ENCODE results near the gene DNAI4. TPM values are rescaled to one million over a fixed set of nuclear protein-coding genes. Genes with fewer than 3 reads are reported as not detected.
"Not testable (repeated sequence)": the region's sequence is repeated elsewhere in the genome, so short reads cannot be mapped to it uniquely, and the experiment has no call there.

Gene DNAI4
- total and polyA plus RNA-seq, 2 donors (not counting 1 experiment from before 2014, with no cell fraction given), result 2.0 to 12.1 TPM

GRCh38 chr1:66788231-66788939, 136.3 kb downstream of the DNAI4 start:
- H3K27me3 ChIP-seq (ENCODE audit: control insufficient read depth, insufficient read depth, low read length), result no peaks in the 10 kb centered on the region
- H4K20me1 ChIP-seq (ENCODE audit: control insufficient read depth, extremely low read depth, insufficient read depth, low read length), result no peaks in the 10 kb centered on the region
- no peak overlapping the region for H2AFZ ChIP-seq (ENCODE audit: low read length)
- no peak overlapping the region for H3K4me2 ChIP-seq (ENCODE audit: extremely low read depth, insufficient read depth, low read length)
- TF ChIP-seq CTCF (conservative IDR thresholded peaks at IDR 0.05 in 1 of 2, IDR thresholded peaks at IDR 0.05 in 1 of 2; ENCODE audit: low read depth in 1 of 2, low read length in 2 of 2) (no peak), EZH2 (IDR thresholded peaks at IDR 0.05; ENCODE audit: low read length, missing control alignments) (no peak)
- no peak overlapping the region for H3K27ac ChIP-seq (ENCODE audit: insufficient read depth, low read length)
- DNase-seq (ENCODE audit: low read depth in 2 of 2), result no peak
- no peak overlapping the region for H3K4me3 ChIP-seq (replicated peaks in 1 of 4; ENCODE audit: control extremely low read depth in 1 of 4, insufficient read depth in 1 of 4, low read depth in 3 of 4, low read length in 4 of 4)
- no peak overlapping the region for H3K9ac ChIP-seq (ENCODE audit: insufficient read depth, low read length)
- H3K4me1 ChIP-seq (ENCODE audit: control insufficient read depth, extremely low read depth, insufficient read depth, low read length), result no peaks in the 10 kb centered on the region
- H3K9me3 ChIP-seq (ENCODE audit: control insufficient read depth, insufficient read depth, low read depth, low read length), result no peaks in the 10 kb centered on the region
- no peaks in the 10 kb centered on the region for H3K36me3 ChIP-seq (ENCODE audit: control insufficient read depth, insufficient read depth, low read length)
- H3K79me2 ChIP-seq (ENCODE audit: control insufficient read depth, insufficient read depth, low read length), result no peaks in the 10 kb centered on the region

GRCh38 chr1:66787641-66788040, 137.0 kb downstream of the DNAI4 start:
- Histone ChIP-seq H4K20me1 (ENCODE audit: control insufficient read depth, extremely low read depth, insufficient read depth, low read length) (no peaks in the 10 kb centered on the region), H3K27me3 (ENCODE audit: control insufficient read depth, insufficient read depth, low read length) (no peaks in the 10 kb centered on the region), H3K4me2 (ENCODE audit: extremely low read depth, insufficient read depth, low read length) (no peak overlapping the region), H3K36me3 (ENCODE audit: control insufficient read depth, insufficient read depth, low read length) (no peaks in the 10 kb centered on the region), H3K9me3 (ENCODE audit: control insufficient read depth, insufficient read depth, low read depth, low read length) (no peaks in the 10 kb centered on the region), H3K4me1 (ENCODE audit: control insufficient read depth, extremely low read depth, insufficient read depth, low read length) (no peaks in the 10 kb centered on the region), H3K9ac (ENCODE audit: insufficient read depth, low read length) (no peak overlapping the region), H3K27ac (ENCODE audit: insufficient read depth, low read length) (no peak overlapping the region), H2AFZ (ENCODE audit: low read length) (no peak overlapping the region), H3K79me2 (ENCODE audit: control insufficient read depth, insufficient read depth, low read length) (no peaks in the 10 kb centered on the region), H3K4me3 (replicated peaks in 1 of 4; ENCODE audit: control extremely low read depth in 1 of 4, insufficient read depth in 1 of 4, low read depth in 3 of 4, low read length in 4 of 4) (no peak overlapping the region)
- DNase-seq (ENCODE audit: low read depth in 2 of 2), result no peak
- TF ChIP-seq CTCF (conservative IDR thresholded peaks at IDR 0.05 in 1 of 2, IDR thresholded peaks at IDR 0.05 in 1 of 2; ENCODE audit: low read depth in 1 of 2, low read length in 2 of 2), result no peak
- TF ChIP-seq EZH2 (IDR thresholded peaks at IDR 0.05; ENCODE audit: low read length, missing control alignments), result no peak

GRCh38 chr1:66785800-66786199, 138.9 kb downstream of the DNAI4 start:
- H3K36me3 ChIP-seq (ENCODE audit: control insufficient read depth, insufficient read depth, low read length); H3K27ac ChIP-seq (ENCODE audit: insufficient read depth, low read length); H3K4me3 ChIP-seq (replicated peaks in 1 of 4; ENCODE audit: control extremely low read depth in 1 of 4, insufficient read depth in 1 of 4, low read depth in 3 of 4, low read length in 4 of 4); H3K79me2 ChIP-seq (ENCODE audit: control insufficient read depth, insufficient read depth, low read length); DNase-seq (ENCODE audit: low read depth in 2 of 2); H3K4me2 ChIP-seq (ENCODE audit: extremely low read depth, insufficient read depth, low read length); H3K9me3 ChIP-seq (ENCODE audit: control insufficient read depth, insufficient read depth, low read depth, low read length); H3K9ac ChIP-seq (ENCODE audit: insufficient read depth, low read length); H3K4me1 ChIP-seq (ENCODE audit: control insufficient read depth, extremely low read depth, insufficient read depth, low read length); H4K20me1 ChIP-seq (ENCODE audit: control insufficient read depth, extremely low read depth, insufficient read depth, low read length); H3K27me3 ChIP-seq (ENCODE audit: control insufficient read depth, insufficient read depth, low read length); H2AFZ ChIP-seq (ENCODE audit: low read length): not testable (repeated sequence)

Measured in fibroblast of lung (primary cell).